Psoas muscle (tissue), 8 donors: ENCODE data around the gene ZSWIM5. TPM values are rescaled to one million over a fixed set of nuclear protein-coding genes. Genes with fewer than 3 reads are reported as not detected.
"Not testable (repeated sequence)": the region's sequence is repeated elsewhere in the genome, so short reads cannot be mapped to it uniquely, and the experiment has no call there.

Experiments
- ATAC-seq, 4 donors: fragments of 200-7000 bp; cut with Tn5 transposase; one replicate each; pipeline ENCODE4 v1.9.1; 2020; ENCODE audit warnings: moderate library complexity in 3 of 4, mild to moderate bottlenecking in 2 of 4
- DNase-seq, 2 donors: peaks; one replicate each; pipeline ENCODE4 v3.0.0-alpha.2; 2020
- H3K27ac ChIP-seq: fragments of 200-600 bp; one replicate; pipeline ENCODE4 v1.8.0; 2022
- H3K27me3 ChIP-seq, 3 donors: fragments of 200-600 bp in 1 of 3; one replicate each; pipeline versions ENCODE4 v1.6.1 to v1.8.0; 2013 to 2022; ENCODE audit warnings: low read length in 2 of 3, mild to moderate bottlenecking in 2 of 3, moderate library complexity in 1 of 3; ENCODE audit not compliant: insufficient read depth in 3 of 3
- H3K36me3 ChIP-seq, 2 donors: fragments of 200-600 bp in 1 of 2; one replicate each; pipeline versions ENCODE4 v1.6.1 to v1.8.0; 2013 to 2022; ENCODE audit warnings: low read depth in 1 of 2, mild to moderate bottlenecking in 1 of 2, moderate library complexity in 1 of 2; ENCODE audit not compliant: insufficient read depth in 1 of 2
- H3K4me1 ChIP-seq: fragments of 200-600 bp; one replicate; pipeline ENCODE4 v1.8.0; 2022
- H3K4me3 ChIP-seq: fragments of 200-600 bp; one replicate; pipeline ENCODE4 v1.8.0; 2022; ENCODE audit warnings: mild to moderate bottlenecking
- H3K9me3 ChIP-seq: fragments of 200-600 bp; one replicate; pipeline ENCODE4 v1.8.0; 2022
- CTCF ChIP-seq: fragments of 200-600 bp; IDR thresholded peaks from one replicate; pipeline ENCODE4 v1.8.0; 2022; ENCODE audit warnings: antibody characterized with exemption
- WGBS, 3 donors: extraction: QIAGEN DNeasy Blood & Tissue Kit; methylation state at CpG; one replicate each; pipeline versions ENCODE4 v1.1.6 to v1.1.7; 2013; 5-methylcytosine and 5-hydroxymethylcytosine counted together
- intact Hi-C, 2 donors: fragments of 100-400 bp; cut with DNase I; formaldehyde crosslinking; loops; one replicate each; pipeline versions ENCODE4 v1.11.0 to v1.14.2; 2022
- polyA plus RNA-seq, 3 donors: library from polyadenylated mRNA; stranded (reverse); fragments of 200-250 nt; gene quantifications; one replicate each; pipeline ENCODE4 v1.2.3, GENCODE V29; 2013
- total RNA-seq, 4 donors: library from RNA; stranded (reverse); fragmentation: NEBNext Ultra II Directional in 2 of 4; extraction: Animal tissue kit (Norgen Biotek cat#: 25700) in 2 of 4; gene quantifications; one replicate each; pipeline versions ENCODE4 v1.2.1 to v1.2.4, GENCODE V29; 2021 to 2023
- donor health status: healthy with polysubstance abuse.
- donor health status: DM: no; HTN: no; CAD: no; lungs with moderate emphysema.
- donor health status: Bipolar disorder and iron deficiency.
- donor health status: healthy.
- donor health status: DM: yes; HTN: yes; CAD: no.
- donor health status: DM: no; HTN: no; CAD: no.
- donor health status: DM: no; HTN: no; CAD: no.
- donor health status: DM: yes; HTN: yes; CAD: no.

Gene ZSWIM5
- total and polyA plus RNA-seq, 7 donors = 0.03 to 0.98 (median 0.50) TPM

GRCh38 chr1:45079533-45079932 lies 126.9 kb downstream of the ZSWIM5 start:
- H3K9me3 ChIP-seq = no peaks in the 10 kb centered on the region
- ATAC-seq (no peak), DNase-seq (no peak)
- H3K36me3 ChIP-seq = no peaks in the 10 kb centered on the region
- H3K4me3 ChIP-seq = no peak overlapping the region
- no peak for TF ChIP-seq CTCF
- no peaks in the 10 kb centered on the region for H3K27me3 ChIP-seq
- intact Hi-C loops = no loop called here
- no peak overlapping the region for H3K27ac ChIP-seq
- H3K4me1 ChIP-seq = no peaks in the 10 kb centered on the region

GRCh38 chr1:45076959-45077358 lies 129.4 kb downstream of the ZSWIM5 start:
- 82 to 94% (median 89%) methylated on average over 5 of the region's 5 CpGs for WGBS, 3 donors
- H3K9me3 ChIP-seq, H3K4me1 ChIP-seq, ATAC-seq, H3K36me3 ChIP-seq, DNase-seq, intact Hi-C loops, H3K4me3 ChIP-seq, H3K27ac ChIP-seq, H3K27me3 ChIP-seq: not testable (repeated sequence)

GRCh38 chr1:45071567-45071966 lies 134.8 kb downstream of the ZSWIM5 start:
- no peak for TF ChIP-seq CTCF
- WGBS, 3 donors = 50 to 68% (median 58%) methylated on average over 2 of the region's 2 CpGs
- DNase-seq (no peak), ATAC-seq (no peak)
- intact Hi-C loops = no loop called here
- Histone ChIP-seq H3K9me3 (no peaks in the 10 kb centered on the region), H3K27me3 (no peaks in the 10 kb centered on the region), H3K4me3 (no peak overlapping the region), H3K4me1 (no peaks in the 10 kb centered on the region), H3K36me3 (no peaks in the 10 kb centered on the region), H3K27ac (no peak overlapping the region)

GRCh38 chr1:45067806-45068205 lies 138.6 kb downstream of the ZSWIM5 start:
- Histone ChIP-seq H3K4me1 (no peaks in the 10 kb centered on the region), H3K36me3 (no peaks in the 10 kb centered on the region), H3K9me3 (no peaks in the 10 kb centered on the region), H3K27ac (no peak overlapping the region), H3K4me3 (no peak overlapping the region), H3K27me3 (no peaks in the 10 kb centered on the region)
- DNase-seq (no peak), ATAC-seq (no peak)
- TF ChIP-seq CTCF = no peak
- 76 to 81% (median 77%) methylated on average over 2 of the region's 2 CpGs for WGBS, 3 donors
- intact Hi-C loops = no loop called here

- 54 to 66% (median 55%) methylated on average over 2 of the region's 2 CpGs for WGBS, 3 donors
- Histone ChIP-seq H3K4me3 (no peak overlapping the region), H3K27me3 (no peaks in the 10 kb centered on the region), H3K9me3 (no peaks in the 10 kb centered on the region), H3K27ac (no peak overlapping the region), H3K36me3 (no peaks in the 10 kb centered on the region), H3K4me1 (no peaks in the 10 kb centered on the region)
- intact Hi-C loops = no loop called here
- TF ChIP-seq CTCF = no peak
- ATAC-seq = no peak
- no peak for DNase-seq
These were observed 141.3 kb downstream of the ZSWIM5 start for GRCh38 chr1:45065083-45065482.

GRCh38 chr1:45062463-45062862 lies 143.9 kb downstream of the ZSWIM5 start:
- intact Hi-C loops = not testable (repeated sequence)
- WGBS, 3 donors = 89 to 91% (median 90%) methylated on average over 4 of the region's 4 CpGs

More at GRCh38 chr1:45062463-45062862, 143.9 kb downstream of the ZSWIM5 start:
- not testable (repeated sequence) for H3K4me3 ChIP-seq, DNase-seq, H3K4me1 ChIP-seq, H3K9me3 ChIP-seq, H3K27me3 ChIP-seq, H3K27ac ChIP-seq, H3K36me3 ChIP-seq, ATAC-seq
